Esophagus squamous epithelium (tissue), 4 donors: ENCODE results near the gene ZNF324.

Experiments
- CTCF ChIP-seq, 6 experiments: fragments of 450-650 bp in 4 of 6; fragments of 200-600 bp in 2 of 6; sonication (generic) in 2 of 6; IDR thresholded peaks; one replicate each; pipeline ENCODE4 v1.5.1; 2016 to 2019; ENCODE audit warnings: antibody characterized with exemption in 6 of 6, mild to moderate bottlenecking in 4 of 6, moderate library complexity in 4 of 6
- POLR2A ChIP-seq, 4 donors: fragments of 450-650 bp; IDR thresholded peaks; one replicate each; pipeline ENCODE4 v1.6.1; 2017; ENCODE audit warnings: antibody characterized with exemption in 4 of 4, mild to moderate bottlenecking in 4 of 4, moderate library complexity in 3 of 4

GRCh38 chr19:58511353-58512208, 44.7 kb downstream of the ZNF324 start, which contains the start of gene SLC27A5:
- no peak for TF ChIP-seq CTCF (IDR thresholded peaks at IDR 0.05)
- TF ChIP-seq POLR2A (IDR thresholded peaks at IDR 0.05): no peak
